AML-193 (cell line): Measurements from ENCODE around the gene KCMF1.

ENCODE experiments used
- DNase-seq, 2 experiments: peaks; one replicate each; lab custom pipeline; 2025; lab: John Stamatoyannopoulos, UW

Gene KCMF1

DNA sequence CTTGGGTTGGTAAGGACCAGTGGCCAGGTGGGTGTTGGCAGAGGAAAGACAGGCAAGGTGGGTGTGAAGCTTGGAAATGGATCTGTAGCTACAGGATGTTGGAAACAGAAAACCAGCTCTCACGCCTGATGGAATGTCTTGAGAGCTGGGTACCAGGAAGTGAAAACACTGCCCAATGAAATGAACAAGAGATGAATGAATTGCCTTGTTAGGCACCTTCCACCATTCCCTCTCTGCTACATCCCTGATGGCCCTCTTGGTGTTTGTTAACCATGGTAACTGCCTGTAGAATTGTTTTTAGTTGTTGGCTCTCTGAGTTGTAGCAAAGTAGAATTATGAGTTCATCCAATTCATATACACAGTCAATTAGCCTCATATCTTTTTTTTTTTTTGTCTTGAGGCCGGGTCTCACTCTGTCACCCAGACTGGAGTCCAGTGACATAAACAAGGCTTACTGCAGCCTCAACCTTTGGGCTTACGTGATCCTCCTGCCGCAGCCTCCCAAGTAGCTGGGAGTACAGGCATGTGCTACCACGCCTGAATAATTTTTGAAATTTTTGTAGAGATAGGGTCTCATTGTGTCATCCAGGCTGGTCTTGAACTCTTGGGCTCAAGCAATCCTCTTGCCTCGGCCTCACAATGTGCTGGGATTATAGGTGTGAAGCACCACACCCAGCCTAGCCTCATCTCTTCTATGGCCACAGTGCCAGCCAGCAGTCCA, 9.5 kb downstream of the KCMF1 start:
- DNase-seq = no peak

DNA sequence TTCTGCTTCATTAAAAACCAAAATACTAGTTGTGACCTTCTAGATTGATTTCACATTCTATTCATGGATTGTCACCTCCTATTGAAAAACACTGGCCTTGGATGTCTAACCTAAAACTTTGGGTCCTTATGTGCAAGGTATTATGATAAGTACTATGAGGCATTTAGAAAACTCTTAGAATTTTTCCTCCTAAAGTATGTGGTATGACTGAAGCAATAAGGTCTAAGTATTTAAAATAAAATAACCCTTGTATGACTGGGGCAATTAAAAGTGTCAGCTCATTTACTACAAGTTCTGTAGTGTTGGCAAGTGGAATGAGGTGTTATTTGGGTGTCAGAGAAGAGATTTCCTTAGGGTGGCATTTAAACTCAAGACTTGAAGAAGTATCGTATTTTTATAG, 15.1 kb downstream of the KCMF1 start:
- no peak for DNase-seq

DNA sequence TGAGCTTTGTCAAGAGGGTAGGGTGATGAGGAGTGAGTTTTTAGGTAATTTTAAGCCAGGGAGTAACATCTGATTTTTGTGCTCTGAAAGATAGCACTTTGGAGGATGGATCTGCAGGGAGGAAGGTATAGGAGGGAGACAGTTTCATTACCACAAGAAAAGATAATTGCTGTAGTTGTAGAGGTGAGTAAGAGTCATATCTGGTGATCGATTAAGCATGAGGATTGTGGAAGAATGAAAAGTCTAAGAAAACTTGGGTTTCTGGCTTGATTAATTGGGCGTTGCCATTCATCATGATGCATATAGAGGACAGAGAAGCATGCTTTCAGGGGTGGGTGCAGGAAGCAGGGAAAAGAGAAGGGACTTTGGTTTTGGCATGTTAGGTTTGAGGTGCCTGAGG, 18.5 kb downstream of the KCMF1 start:
- no peak for DNase-seq

DNA sequence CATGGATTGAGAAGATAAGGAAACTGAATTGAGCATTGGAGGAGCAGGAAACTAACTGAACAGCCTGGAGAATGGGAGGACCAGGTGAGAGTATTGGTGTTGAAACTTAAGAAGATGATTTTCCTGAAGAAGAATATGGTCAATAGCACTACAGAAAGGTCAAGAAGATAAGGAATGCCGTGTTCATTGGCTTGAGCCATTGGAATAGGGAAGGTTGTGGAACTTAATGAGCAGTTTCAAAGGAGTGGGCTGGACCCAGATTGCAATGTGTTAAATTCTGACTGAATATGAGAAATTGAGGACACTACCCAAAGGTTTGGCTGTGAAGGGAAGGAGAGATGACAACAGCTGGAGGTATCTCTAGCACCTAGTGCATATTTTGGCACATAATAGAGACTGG, 19.0 kb downstream of the KCMF1 start:
- DNase-seq = no peak

DNA sequence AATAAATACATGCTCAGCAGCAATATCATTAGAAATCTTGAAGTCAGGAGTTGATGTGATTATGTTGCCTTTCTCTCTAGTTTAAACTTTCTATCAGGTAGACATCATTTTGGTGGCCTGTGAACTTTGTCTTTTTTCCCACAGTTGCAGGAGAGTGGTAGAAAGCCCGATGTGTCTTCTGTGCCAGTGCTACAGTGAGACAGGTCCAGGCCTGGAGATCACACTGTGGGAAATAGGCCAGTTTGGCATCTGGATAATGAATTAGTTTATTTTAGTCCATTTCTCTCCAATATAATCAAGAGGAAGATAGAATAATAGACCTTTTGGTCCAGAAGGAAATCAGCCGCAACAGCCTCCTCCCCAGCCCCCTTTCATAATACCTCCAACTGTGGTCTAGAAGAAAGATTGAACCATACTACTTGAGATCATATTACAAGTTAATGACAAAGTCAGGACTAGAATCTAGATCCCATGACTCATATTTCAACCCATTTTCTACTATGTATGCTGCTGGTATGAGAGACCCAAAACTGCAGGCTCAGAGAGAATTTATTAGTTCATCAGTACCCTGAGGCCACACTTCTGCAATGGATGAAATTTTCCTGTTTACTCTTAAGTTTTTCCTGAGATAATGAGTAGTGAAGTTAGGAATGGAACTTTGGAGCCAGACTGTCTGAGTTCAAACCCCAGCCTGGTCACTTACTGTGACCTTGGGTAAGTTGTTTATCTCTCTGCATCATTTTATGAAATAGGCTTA, 20.6 kb downstream of the KCMF1 start:
- DNase-seq = no peak

DNA sequence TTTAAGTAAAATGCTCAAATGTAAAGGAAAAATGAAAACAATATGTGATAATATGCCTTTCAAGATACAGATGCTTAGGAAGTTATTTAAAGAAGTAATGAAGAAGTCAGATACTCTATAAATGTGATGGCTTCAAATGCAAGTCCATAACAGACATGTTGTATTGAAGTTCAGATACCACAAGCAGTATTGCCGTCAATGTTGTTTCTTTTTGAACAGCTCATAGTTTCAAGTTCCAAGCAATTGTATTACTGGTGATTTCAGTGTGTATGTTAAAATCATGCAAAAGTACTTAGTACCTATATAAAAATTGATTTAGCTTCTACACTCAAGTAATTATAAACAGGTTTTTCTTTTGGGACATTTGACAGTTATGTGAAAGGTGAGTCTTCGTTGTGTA, 24.9 kb downstream of the KCMF1 start:
- no peak for DNase-seq

DNA sequence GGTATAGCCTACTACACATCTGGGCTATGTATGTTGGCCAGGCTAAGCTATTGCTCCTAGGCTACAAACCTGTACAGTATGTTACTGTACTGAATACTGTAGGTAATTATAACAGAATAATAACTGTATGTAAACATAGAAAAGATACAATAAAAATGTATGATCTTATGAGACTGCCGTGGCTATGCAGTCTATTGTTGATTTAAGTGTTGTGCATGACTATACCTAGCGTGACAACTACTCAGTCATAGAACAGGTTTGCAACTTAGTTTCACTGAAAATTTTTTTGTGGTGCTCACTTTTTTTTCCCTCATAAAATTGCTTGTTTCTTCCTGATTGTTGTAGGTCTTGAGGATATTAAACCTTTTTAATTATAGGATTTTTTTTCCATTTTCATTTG, 25.9 kb downstream of the KCMF1 start:
- DNase-seq = no peak

DNA sequence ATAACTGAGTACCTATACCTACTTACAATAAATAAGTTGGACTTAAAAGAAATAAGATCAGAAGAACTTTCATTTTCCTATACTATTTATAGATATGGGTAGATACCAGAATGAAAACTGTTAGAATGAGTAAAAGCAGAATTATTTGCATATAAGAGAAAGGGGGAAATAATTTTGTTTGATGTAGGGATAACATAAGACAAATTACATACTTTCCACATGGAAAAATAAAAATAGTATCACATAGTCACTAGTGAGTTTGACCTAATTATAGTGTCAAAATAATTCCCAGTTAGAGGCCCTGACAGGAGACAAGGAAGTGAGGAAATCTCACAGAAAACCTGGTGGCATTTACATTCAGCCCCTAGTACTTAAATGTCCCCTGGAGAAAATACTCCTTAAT, 28.6 kb downstream of the KCMF1 start:
- no peak for DNase-seq

DNA sequence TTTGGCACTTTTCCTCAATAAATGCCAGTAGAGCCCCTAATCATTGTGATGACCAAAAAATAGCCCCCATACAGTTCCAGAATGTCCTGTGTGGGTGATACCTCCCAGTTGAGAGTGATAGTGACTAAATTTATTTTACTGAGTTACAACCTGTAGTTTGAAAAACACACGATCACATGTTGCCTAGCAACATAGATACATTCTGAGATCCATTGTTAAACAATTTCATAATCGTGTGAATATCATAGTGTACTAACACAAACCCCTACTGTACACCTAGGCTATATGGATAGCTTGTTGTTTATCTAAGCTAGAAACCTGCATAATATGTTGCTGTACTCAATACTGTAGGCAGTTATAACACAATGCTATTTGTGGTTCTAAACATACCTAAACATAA, 30.6 kb downstream of the KCMF1 start:
- no peak for DNase-seq

DNA sequence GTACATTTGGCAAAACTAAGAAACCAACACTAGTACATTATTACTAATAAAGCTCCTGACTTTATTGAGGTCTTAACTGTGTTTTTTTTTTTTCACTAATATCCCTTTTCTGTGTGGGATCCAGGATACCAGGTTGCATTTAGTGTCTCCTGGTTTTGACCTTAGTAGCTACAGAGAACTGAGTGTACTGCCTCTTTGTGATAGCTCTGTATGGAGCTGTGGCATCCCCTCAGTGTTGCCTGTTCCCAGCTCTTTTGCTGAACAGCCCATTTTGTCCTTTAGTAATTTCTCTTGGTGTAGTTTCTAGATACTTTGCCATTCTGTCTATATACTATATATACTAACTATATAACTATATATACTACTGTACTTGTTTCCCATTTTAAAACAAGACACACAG, 31.6 kb downstream of the KCMF1 start:
- DNase-seq = no peak

DNA sequence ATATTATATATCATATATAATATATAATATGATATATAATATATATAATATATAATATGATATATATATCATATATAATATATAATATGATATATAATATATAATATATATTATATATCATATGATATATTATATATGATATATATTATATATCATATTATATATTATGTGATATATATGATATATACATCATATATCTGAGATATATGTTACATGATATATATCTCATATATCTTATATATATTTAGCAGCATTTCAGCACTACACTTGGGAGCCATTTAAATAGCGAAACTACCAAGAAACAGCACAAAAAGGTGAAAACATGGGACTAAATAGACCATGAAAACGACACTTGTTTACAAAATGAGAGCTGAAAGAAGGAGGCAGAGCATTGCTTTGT, 37.3 kb downstream of the KCMF1 start:
- no peak for DNase-seq

DNA sequence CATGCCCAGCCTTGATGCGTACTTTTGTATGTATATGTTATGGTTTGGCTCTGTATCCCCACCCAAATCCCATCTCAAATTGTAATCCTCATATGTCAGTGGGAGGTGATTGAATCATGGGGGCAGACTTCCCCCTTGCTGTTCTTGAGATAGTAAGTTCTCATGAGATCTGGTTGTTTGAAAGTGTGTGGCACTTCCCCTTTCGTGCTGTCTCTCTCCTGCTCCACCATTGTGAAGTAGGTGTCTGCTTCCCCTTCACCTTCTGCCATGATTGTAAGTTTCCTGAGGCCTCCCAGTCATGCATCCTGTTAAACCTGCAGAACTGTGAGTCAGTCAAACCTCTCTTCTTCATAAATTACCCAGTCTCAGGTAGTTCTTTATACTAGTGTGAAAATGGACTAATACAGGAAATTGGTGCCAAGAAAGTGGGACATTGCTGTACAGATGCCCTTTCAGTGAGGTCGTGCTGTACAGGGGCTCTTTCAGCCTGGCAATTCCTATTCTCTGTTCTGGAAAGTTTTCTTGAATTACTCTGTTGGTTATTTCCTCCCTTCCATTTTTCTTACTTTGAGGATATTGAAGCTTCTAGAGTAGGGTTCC, 38.2 kb downstream of the KCMF1 start:
- peak; percentile 7 to 12 for DNase-seq

DNA sequence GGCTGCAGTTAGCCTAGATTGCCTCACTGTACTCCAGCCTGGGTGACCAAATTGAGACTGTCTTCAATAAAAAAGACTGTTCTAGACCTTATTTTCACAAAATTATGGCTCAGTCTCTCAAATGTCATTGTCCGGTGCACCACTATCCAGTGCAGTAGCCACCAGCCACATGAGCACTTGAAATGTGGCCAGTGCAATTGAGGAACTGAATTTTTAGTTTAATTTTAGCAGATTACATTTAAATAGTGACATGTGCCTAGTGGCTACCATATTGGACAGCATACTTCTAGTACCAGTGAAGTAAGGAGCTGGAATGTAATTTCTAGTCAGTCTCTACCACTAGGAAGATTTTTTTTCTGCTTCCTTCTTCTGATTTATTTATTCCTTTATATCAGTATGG, 39.4 kb downstream of the KCMF1 start:
- DNase-seq = no peak

DNA sequence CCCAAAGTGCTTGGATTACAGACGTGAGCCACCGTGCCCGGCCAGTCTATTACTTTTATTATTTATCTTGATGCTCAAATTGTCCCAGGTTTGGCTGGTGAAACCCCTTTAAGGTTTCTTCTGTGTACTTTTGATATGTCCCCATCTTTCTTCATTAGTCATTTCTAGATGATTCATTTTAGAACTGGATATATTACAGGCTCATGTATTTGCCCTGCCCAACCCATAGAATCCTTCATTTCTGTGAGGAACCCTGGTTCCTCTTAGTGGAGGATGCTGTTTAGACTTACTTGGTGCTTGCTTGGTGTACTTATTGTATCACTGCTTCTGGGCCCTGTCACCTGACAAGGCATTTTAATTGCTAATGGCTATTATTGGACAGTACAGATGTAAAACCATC, 40.1 kb downstream of the KCMF1 start:
- no peak for DNase-seq

DNA sequence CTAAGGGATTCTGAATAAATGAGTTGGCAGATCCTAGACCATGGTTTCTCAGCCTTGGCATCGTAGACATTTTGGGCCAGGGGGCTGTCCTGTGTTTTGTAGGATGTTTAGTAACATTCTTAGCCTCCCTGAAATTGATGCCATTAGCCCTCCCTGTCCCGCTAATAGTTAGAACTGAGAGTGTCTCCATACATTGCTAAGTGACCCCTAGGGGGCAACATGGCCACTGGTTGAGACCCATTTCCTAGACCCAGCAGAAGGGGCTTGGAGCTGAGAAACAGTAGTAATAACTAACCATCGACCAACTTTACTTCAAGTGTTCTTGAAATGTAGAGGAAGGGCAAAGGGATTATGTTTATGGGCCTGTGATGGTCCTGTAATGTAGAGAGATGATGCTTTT, 40.8 kb downstream of the KCMF1 start:
- DNase-seq = no peak

DNA sequence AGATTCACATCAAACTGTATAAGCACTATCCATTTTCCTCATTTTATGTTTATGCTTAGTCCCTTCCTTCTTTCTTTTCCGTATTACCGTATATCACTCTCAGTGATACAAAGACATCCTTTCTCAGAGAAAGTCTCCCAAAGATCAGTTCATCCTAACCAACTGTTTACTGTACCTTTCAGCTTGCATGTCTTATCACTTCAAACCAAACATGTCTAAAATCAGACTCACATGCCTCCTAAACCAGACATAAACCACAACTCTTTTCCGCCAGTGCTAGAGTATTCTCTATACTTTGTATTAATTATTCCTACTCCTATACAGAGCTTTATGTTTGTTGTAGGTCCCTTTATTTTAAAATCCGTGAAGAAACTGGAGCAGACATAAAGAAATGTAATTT, 41.5 kb downstream of the KCMF1 start:
- DNase-seq = no peak

DNA sequence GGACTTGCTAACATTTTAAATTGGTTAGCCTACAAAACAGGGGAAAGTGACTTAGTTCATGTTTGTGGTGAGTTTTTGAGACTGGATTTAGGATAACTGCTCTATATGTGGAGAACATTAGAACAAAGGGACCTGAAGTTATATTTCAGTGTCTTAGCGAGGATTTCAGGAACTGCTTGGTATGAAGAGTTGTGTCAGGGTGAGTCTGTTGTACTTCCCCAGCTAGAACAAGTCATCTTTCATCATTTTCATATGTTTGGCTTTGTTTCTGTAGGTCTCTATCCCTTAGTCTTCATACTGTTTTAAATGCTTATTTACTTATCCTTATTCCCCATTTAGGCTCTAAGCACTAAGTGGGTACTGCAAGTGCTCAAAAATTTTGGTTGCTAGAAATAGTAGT, 41.9 kb downstream of the KCMF1 start:
- DNase-seq = peak in 1 of 2 experiments; percentile 8

DNA sequence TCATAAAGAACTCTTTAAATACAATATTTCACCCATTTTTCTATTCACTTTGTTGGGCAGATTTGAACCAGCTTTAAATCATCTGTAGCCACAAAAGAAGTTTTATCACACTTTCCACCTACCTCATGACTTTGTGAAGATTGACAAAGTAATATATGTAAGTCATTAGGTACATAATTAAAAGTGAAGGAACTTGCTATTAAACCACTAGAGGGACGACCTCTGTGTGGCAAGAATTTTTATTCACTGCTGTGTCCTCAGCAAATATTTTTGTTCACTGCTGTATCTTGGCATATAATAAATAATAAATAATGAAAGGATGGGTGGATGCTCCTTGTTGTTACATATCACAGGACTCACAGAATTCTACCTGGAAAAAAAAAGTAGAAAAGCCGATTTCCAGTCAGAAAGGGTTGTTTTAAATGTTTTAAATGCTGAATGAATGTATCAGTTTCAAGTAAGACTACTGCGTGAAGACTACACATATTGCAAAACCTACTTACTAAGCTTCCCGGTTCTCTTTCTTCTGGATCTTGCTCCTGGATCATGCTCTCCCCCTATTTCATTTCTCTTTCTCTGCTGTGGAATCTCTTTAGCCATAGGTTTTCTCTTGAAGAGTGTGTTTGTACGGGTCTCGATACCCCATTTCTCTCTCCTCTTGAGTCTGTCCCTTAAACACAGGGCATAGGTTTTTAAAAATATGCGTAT, 44.8 kb downstream of the KCMF1 start:
- DNase-seq = peak in 1 of 2 experiments; percentile 12

DNA sequence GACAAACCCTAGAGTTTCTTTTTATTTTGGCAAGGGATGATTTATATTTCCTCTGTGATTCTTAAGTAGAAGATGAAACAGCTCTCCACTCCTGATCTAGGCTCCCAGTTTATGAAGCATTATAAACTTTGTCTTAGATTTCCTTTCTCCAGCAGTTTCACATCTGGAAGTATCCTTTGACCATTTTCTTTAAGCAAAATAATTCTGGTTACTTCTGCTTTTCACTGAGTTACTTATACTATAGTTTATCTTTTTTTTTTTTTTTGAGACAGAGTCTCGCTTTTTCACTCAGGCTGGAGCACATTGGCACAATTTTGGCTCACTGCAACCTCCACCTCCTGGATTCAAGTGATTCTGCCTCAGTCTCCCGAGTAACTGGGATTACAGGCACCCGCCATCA, 45.5 kb downstream of the KCMF1 start:
- no peak for DNase-seq

DNA sequence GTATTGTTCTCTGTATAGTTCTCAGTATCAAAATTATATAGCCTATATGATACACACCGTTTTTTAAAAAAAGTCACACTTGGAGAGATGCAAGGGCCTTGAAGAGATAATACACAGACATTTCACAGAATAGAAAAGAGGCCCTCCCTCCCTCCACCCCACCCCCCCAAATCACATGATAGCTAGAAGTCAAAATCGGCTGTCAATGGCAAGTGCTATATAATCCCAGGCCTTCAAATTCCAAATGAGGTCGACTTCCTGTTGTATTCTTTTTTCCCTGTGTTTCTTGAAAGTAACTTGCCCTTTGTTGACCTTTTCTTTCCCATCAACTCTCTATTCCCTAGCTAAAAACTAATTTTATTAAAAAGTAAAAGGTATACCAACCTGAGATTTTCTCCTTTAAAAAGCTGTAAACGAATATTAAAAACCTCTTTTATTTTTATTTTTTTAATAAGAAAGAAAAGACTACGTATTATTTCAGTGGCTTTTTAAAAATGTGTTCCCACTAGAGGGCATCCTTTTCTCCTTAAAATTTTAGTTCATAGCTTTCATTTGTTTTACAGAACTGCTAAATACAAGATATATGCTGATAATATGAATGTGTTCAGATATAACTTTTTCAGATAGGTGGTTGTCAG, 46.6 kb downstream of the KCMF1 start:
- peak; percentile 13 to 24 for DNase-seq

DNA sequence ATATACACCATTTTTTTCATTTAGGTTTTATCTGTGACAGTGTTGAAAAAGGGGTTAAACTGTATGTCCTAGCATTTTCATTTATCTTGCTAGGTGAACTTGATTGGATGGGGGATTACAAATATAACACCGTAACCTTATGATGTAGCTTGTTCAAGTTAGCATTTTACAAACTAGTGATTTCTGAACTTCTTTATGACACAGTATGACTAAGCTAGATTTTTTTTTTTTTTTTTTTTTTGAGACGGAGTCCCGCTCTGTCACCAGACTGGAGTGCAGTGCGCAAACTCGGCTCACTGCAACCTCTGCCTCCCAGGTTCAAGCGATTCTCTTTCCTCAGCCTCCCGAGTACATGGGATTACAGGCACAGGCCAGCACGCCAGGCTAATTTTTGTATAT, 47.1 kb downstream of the KCMF1 start:
- no peak for DNase-seq

DNA sequence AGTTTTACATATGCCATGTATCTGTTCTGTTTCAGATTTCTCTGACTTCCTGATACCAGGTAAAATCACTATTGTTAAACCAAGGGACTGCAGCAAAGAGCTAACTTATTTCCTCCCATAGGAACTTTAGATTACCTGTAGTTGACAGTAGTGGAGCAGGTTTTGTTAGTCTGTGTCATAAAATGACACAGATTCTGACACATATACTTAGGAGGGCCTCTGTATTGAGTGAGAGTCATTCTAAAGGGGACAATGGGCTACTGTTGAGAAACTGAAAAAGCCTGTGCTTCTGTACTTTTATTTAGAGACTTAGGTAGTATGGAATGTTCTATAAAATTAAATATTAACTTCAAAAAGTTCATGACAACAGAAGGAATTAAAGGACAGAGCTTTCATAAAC, 48.2 kb downstream of the KCMF1 start:
- DNase-seq = no peak
